DOHH2 (cell line): Measurements from ENCODE around the gene RBP4.

Experiments used
- H3F3A ChIP-seq: fragments of 200-600 bp; sonication (generic), shearing (Covaris generic); 2 replicates; pipeline ENCODE4 v1.6.0; 2016; ENCODE audit warnings: antibody characterized with exemption, mild to moderate bottlenecking; ENCODE audit not compliant: control insufficient read depth, insufficient read depth
- H3K27ac ChIP-seq: fragments of 200-600 bp; sonication (generic); 2 replicates; pipeline ENCODE4 v1.5.1; 2014; ENCODE audit warnings: low read depth, mild to moderate bottlenecking, low read length, moderate library complexity
- H3K27me3 ChIP-seq: fragments of 200-600 bp; sonication (generic); 2 replicates; pipeline ENCODE4 v1.6.1; 2014; ENCODE audit warnings: mild to moderate bottlenecking, low read length, mixed read lengths; ENCODE audit not compliant: control insufficient read depth
- H3K36me3 ChIP-seq: fragments of 200-600 bp; sonication (generic); 2 replicates; pipeline ENCODE4 v1.6.1; 2014; ENCODE audit warnings: mild to moderate bottlenecking, low read length, moderate library complexity, mixed read lengths; ENCODE audit not compliant: control insufficient read depth
- H3K4me1 ChIP-seq: fragments of 200-600 bp; sonication (generic); 2 replicates; pipeline ENCODE4 v1.6.1; 2014; ENCODE audit warnings: mild to moderate bottlenecking, low read length, mixed read lengths; ENCODE audit not compliant: control insufficient read depth
- H3K4me2 ChIP-seq: fragments of 200-600 bp; sonication (generic); 2 replicates; pipeline ENCODE4 v1.6.0; 2014; ENCODE audit warnings: mild to moderate bottlenecking, low read length, moderate library complexity
- H3K4me3 ChIP-seq: fragments of 200-600 bp; sonication (generic); 2 replicates; pipeline ENCODE4 v1.5.1; 2014; ENCODE audit warnings: mild to moderate bottlenecking, low read length, mixed read lengths
- H3K79me2 ChIP-seq: fragments of 200-600 bp; sonication (generic); 2 replicates; pipeline ENCODE4 v1.6.1; 2014; ENCODE audit warnings: mild to moderate bottlenecking, low read length, mixed read lengths; ENCODE audit not compliant: control insufficient read depth
- H3K9me2 ChIP-seq: fragments of 200-600 bp; sonication (generic); replicated peaks from 2 replicates; pipeline ENCODE4 v1.6.1; 2014; ENCODE audit warnings: mild to moderate bottlenecking, low read length, mixed read lengths; ENCODE audit not compliant: control insufficient read depth
- H3K9me3 ChIP-seq: fragments of 200-600 bp; sonication (generic); 2 replicates; pipeline ENCODE4 v1.6.1; 2014; ENCODE audit warnings: antibody characterized with exemption, low read length, mixed read lengths; ENCODE audit not compliant: control insufficient read depth, insufficient read depth
- H4K20me1 ChIP-seq: fragments of 200-600 bp; sonication (generic); 2 replicates; pipeline ENCODE4 v1.6.0; 2014; ENCODE audit warnings: low read depth, mild to moderate bottlenecking, antibody characterized with exemption, low read length, moderate library complexity; ENCODE audit not compliant: control insufficient read depth, insufficient read depth
- CTCF ChIP-seq: fragments of 200-600 bp; sonication (generic); IDR thresholded peaks from one replicate; pipeline ENCODE4 v1.5.1; 2014; ENCODE audit warnings: antibody characterized with exemption, mild to moderate bottlenecking, low read depth, low read length; ENCODE audit not compliant: poor library complexity, severe bottlenecking
- EZH2phosphoT487 ChIP-seq: fragments of 200-600 bp; sonication (generic); IDR thresholded peaks from 2 replicates; pipeline ENCODE4 v1.6.1; 2017; ENCODE audit warnings: borderline replicate concordance, mild to moderate bottlenecking, antibody characterized with exemption, low read length, moderate library complexity, mixed read lengths

RBP4 gene

GRCh38 chr10:93559490-93559889 lies 41.5 kb downstream of the RBP4 start:
- Histone ChIP-seq H4K20me1 (no peaks in the 10 kb centered on the region), H3K36me3 (no peaks in the 10 kb centered on the region), H3K4me3 (no peak overlapping the region), H3K4me2 (no peak overlapping the region), H3K9me2 (no peaks in the 10 kb centered on the region), H3K4me1 (no peaks in the 10 kb centered on the region), H3F3A (no peaks in the 10 kb centered on the region), H3K9me3 (no peaks in the 10 kb centered on the region), H3K79me2 (no peaks in the 10 kb centered on the region), H3K27me3 (peaks cover 6% of the 10 kb centered on the region), H3K27ac (no peak overlapping the region)
- TF ChIP-seq EZH2phosphoT487 (no peak), CTCF (no peak)

GRCh38 chr10:93554760-93555432 lies 46.1 kb downstream of the RBP4 start:
- H4K20me1 ChIP-seq: no peaks in the 10 kb centered on the region
- no peaks in the 10 kb centered on the region for H3K9me3 ChIP-seq
- H3K27ac ChIP-seq: no peak overlapping the region
- no peaks in the 10 kb centered on the region for H3K4me1 ChIP-seq
- no peak overlapping the region for H3K4me2 ChIP-seq
- no peaks in the 10 kb centered on the region for H3K36me3 ChIP-seq
- TF ChIP-seq EZH2phosphoT487: no peak
- TF ChIP-seq CTCF: peak; percentile 86
- no peaks in the 10 kb centered on the region for H3K9me2 ChIP-seq
- H3F3A ChIP-seq: no peaks in the 10 kb centered on the region
- no peaks in the 10 kb centered on the region for H3K79me2 ChIP-seq
- no peak overlapping the region for H3K4me3 ChIP-seq
- no peaks in the 10 kb centered on the region for H3K27me3 ChIP-seq

GRCh38 chr10:93554316-93554663 lies 46.7 kb downstream of the RBP4 start:
- no peaks in the 10 kb centered on the region for H3K79me2 ChIP-seq
- no peaks in the 10 kb centered on the region for H3K36me3 ChIP-seq
- H3K4me3 ChIP-seq: no peak overlapping the region
- no peaks in the 10 kb centered on the region for H4K20me1 ChIP-seq
- H3K4me1 ChIP-seq: no peaks in the 10 kb centered on the region
- no peak overlapping the region for H3K27ac ChIP-seq
- H3K9me2 ChIP-seq: no peaks in the 10 kb centered on the region
- no peak overlapping the region for H3K4me2 ChIP-seq
- no peaks in the 10 kb centered on the region for H3K27me3 ChIP-seq
- TF ChIP-seq EZH2phosphoT487: no peak
- no peak for TF ChIP-seq CTCF
- H3F3A ChIP-seq: no peaks in the 10 kb centered on the region
- H3K9me3 ChIP-seq: no peaks in the 10 kb centered on the region
